Fibroblast of skin of right quadriceps (primary cell): ENCODE measurements around the gene USP6NL.
A peak's percentile ranks its signal among the peaks of the same experiment; 100 is the strongest.
"Not testable (repeated sequence)": the region's sequence is repeated elsewhere in the genome, so short reads cannot be mapped to it uniquely, and the experiment has no call there.

ENCODE experiments used
- DNase-seq: peaks from one replicate; pipeline ENCODE4 v3.0.0-alpha.2; 2013

Gene USP6NL

DNA sequence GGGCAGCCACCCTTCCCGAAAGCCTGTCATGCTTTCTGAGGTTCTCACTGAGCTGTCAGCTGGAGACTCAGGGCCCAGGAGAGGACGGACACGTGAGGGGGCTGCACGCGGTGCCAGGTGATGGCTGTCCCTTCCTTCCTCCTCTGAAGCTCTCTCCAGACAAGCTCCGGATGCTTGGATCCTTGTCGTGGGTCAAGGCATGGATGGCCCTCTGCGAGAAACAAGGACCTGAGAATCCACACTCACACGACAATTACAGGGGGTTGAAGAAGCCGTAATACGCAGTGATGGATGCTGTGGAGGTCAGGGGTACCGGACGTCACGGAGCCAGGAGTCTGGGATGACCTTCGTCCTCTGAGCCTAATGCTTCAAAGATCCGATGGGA, 170.3 kb downstream of the USP6NL start:
- no peak for DNase-seq

DNA sequence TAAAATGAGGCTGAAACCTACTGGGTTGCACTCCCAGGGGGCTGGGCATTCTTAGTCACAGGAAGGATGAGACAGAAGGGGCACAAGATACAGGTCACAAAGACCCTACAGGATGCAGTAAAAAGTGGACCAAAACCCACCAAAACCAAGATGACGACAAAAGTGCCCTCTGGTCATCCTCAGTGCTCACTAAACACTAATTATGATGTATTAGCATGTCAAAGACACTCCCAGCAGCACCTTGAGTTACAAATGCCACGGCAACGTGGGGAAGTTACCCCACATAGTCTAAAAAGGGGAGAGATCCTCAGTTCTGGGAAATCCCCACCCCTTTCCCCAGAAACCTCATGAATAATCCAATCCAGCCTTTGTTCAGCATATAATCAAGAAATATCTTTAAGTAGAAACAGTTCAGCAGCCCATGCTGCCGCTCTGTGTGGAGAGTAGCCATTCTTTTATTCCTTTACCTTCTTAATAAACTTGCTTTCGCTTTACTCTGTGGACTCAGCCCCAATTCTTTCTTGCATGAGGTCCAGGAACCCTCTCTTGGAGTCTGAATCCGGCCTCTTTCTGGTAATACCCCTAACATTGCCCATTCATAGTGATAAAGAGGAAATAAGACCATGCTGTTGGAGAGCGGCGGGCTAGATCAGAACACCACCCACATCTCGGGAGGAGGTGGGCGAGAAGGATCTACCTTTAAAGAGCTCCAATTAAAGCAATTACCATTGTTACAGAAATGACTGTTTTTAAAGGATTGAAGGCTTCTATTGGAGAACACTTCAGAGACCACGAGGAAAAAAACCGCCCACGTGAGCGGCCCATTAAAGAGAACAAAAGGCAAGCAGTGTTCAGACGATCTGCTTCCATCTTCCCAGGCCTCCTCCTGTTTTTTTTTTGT, 170.9 kb downstream of the USP6NL start:
- no peak for DNase-seq

DNA sequence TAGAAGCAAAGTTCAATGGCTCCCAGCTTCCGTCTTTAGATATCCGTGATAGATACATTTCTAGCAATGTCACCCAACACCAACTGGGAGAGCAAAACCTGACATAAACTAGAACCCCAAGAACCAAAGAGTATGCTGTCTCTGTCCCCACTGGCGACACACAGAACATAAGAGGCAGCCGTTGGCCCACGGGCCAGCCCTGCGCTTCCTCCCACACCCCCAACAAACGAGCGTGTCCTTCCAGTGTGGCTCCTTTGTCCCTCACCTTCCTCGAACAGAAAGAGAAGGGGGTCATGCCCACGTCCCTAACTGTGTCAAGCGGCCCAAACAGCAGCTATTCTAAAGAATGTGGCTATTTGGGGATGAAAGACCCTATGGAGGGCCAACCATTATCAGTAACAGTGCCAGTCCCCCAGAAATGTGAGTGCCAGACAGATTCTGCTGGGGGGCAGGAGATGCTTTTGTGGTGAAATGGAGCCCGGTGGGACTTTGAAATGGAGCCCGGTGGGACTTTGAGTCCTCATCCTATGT, 171.9 kb downstream of the USP6NL start:
- no peak for DNase-seq

DNA sequence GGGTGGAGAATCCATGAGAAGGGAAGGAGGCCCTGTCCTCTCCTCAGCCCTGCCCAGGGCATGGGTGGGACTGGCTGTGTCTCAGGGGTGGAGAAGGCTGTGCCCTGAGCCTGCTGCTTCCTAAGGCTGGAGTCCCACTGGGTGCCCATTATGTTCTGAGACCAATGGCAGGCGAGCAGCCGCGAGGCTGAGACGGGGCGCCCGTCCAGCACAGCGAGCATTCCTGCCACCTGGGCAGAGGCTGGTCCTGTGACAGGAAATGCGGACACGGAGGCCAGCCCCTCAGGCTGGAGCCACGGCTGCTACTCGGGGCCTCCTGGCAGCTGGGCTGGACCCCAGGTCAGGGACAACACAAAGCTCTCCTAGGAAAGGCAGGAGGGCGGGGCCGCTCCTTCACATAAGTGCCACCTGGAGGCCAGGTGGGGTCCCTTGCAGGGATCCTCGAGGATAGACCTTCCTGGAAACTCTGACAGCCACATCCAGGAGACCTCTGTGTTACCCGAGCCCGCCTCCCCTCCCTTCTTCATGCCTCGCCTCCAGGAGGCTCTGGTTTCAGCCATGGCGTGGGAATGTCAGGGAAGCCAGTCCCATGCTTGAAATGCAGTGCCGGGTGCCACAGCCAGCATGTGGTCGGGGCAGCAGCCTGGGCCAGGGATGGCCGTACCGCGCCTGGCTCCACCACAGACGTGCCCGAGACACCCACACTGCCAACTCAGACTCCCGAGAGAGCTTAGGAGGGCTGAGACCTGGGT, 173.9 kb downstream of the USP6NL start:
- DNase-seq, result no peak

DNA sequence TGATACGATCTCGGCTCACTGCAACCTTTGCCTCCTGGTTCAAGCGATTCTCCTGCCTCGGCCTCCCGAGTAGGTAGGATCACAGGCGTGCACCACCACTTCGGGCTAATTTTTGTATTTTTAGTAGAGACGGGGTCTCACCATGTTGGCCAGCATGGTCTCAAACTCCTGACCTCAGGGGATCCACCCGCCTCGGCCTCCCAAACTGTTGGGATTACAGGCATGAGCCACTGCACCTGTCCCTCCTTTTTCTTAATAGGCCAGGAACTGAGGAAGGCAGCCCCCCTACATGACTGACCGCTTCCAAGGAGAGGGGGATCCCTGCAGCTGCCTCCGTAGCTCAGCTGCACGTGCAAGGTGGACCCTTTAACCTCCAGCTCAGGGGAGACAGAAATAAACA, 175.0 kb downstream of the USP6NL start:
- not testable (repeated sequence) for DNase-seq

DNA sequence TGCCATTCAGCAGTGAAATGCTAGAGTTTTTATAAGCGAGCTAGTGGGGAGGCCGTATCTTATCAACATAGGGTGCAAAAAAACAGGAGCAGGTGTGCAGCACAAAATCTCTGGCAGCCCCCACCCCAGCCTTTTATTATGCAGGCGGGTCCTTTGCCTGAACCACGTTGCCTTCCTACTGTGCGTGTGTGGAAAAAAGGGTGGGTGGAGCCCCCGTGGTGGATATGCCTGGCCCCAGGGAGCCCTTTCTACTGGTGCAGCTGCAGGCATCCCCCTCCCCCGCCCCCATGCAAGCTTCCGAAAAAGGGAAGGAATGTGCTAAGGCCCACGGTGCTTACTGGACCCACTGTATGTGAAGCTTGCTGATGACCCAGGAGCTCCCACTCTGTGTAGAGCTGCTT, 175.9 kb downstream of the USP6NL start:
- DNase-seq, result no peak

DNA sequence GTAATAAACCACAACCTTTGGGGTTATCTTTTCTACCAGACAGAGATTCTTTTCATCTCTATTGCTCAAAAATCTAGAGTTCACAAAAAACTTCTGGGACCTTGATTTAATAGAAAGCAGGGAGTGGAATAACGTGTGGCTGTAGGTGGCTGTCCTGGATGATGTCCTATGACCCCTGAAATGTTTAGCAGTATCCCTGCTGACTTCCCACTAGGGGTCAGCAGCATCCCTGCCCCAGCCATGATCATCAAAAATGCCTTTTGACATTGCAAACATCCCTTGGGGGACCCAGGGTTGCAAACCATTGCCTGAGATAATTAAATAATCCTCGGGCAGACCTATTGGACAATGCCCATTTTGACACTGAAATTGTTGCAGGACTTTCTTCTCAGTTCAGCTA, 177.1 kb downstream of the USP6NL start:
- DNase-seq, result no peak

DNA sequence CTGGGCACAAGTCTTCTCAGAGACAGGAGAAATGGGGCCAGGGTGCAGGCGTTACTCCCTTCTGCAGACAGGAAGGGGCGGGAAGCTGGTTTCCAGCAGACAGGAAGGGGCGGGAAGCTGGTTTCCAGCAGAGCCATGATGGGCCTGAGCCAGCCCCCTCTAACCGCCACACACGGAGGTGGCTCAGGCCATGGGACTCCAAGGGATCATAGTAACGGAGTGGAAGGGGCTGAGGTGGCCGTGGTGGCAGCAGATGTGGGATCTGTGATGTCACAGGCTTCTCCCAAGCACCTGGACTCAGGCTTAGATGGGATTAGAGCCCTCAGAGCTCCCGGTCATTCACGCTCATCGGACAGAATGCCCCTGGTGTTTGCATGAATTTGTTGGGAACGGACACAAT, 177.8 kb downstream of the USP6NL start:
- no peak for DNase-seq

DNA sequence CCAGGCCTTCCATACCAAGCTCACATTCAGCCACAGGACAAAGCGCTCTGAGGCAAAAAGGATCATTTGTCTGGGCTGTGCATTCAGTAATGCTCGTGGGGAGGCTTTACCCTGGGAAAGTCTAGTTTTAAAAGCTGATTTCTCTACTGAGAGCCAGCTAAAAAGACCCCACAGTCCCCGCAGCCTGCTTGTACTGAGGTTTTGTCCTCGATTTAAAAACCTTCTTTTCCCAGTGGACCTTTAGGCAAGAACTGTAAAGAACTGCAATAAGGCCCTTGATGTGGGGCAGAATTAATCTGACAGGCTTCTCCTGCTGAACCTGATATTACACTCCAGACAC, 180.3 kb downstream of the USP6NL start:
- DNase-seq, result no peak

DNA sequence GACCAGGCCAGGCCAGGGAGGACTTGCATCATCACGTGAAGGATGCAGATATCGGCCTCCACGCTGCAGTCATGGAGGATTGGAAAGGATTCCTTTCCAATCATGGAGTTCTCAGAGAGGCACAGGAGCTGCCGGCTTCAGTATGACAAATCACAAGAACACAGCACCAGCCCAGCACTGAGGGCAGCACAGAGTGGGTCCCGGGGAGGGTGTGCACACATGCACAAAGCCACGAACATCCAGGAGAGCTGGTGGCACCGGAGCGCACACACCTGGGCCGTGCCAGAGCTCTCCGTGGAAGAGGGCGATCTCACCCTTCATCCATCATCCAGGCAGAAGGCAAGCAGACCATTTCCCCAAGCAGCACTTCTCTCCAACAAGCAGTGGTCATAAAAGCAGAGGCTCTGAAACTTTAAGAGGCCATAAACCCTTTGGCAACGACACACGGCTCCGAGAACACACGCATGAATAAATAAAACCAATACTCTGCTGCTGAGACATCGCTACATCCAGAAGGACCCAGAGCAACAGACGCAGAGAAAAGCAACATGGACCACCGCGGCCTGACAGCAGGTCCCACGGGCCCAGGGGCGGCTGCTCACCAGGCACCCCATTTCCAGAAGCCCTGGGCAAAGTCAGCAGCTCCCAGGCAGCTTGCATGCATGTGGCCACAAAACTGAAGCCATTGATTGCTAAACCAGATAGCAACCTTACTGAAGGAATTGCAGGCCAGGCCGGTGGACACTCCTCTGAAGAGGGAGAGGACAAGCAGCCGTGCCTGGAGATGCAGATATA, 180.8 kb downstream of the USP6NL start:
- no peak for DNase-seq

DNA sequence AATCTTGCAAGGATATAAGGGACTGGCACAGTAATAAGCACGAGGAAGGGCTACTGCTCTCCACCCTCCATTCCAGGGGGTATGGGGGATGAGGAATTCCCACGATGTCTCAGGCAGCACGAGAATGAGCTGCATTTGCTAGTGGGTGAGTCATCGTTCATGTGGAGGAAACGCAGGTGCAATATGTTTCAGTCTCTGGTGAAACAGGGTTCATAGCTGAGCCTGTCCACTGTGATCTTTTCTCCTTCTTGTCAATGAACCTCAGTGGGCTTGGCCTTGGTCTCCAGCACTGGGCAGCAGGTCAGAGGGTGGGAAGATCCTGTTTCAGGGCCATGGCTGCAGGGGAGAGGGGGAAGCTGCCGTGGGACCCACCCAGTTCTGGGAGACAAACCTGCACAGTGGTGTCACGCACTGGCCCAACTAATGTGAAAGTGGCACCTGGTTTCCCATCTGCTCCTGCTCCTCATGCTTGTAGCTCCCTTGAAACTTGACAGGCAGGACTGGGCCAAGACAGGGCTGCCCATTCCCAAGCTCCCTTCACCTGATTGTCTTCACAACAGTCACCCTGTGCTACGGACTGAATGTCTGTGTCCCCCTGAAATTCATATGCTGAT, 181.9 kb downstream of the USP6NL start:
- DNase-seq, result no peak

DNA sequence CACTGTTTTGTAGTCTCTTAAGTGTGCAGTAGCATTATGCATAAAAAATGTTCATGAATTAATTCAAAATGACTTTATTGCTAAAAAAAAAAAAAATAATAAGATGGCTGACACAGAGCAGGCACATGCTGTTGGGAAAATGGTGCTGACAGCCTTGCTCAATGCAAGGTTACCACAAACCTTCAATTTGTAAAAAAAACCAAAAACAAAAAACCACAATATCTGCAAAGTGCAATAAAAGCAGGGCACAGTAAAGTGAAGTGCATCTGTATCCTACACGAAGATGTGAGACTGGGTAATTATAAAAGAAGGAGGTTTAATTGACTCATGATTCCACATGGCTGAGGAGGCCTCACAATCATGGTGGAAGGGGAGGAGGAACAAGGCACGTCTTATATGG, 185.8 kb downstream of the USP6NL start:
- DNase-seq, result no peak

DNA sequence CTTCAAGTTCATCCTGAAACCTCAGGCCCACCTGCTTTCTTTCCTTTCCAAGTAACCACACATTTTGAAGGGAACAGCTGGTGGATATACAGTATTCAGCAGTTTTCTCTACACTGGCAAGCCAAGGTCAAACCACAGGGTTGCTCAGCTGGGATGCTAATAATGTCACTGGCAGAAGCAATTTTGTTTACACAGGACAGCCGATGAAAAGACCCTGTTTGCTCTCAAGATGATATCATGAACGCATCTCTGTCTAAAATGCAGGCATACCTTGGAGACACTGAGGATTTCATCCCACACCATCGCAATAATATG, 186.2 kb downstream of the USP6NL start:
- no peak for DNase-seq

DNA sequence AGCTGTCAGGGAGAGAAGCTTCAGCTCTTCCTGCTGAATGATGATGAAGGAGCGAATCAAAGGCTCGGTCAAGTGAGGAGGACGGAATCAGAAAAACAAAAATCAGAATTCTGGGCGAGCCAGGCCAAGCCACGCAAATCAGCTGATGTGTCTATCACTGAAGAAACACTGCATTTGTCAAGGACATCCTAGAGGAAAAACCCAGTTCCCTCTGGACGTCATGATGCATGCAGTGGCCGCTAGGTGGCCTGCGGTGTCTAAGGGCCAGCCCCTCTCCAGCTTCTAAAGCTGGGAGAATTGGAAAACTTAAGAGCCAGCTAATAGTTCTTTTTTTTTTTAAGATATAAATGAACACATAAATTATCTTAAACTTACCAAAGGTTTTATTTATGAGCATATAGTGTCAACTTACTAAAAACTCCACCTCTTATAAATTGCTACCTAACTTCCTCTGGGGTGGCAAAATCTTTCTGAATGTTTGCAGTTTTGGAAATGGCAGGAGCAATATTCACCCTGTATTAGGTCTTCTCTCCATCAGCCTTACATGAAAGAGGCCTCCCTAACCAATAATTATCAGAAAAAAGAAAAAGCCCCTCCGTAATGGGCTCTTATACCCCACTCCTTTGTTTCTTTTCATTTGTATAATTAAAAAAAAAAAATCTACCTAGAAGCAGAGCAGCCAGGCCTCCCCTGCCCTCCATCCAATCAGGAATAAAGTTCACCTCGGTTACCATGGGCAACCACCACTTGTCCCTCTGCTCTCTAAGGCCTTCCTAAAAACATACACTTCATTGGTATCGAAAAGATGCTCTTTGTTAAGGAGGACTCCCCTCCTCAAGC, 186.8 kb downstream of the USP6NL start:
- DNase-seq, result peak; percentile 21

DNA sequence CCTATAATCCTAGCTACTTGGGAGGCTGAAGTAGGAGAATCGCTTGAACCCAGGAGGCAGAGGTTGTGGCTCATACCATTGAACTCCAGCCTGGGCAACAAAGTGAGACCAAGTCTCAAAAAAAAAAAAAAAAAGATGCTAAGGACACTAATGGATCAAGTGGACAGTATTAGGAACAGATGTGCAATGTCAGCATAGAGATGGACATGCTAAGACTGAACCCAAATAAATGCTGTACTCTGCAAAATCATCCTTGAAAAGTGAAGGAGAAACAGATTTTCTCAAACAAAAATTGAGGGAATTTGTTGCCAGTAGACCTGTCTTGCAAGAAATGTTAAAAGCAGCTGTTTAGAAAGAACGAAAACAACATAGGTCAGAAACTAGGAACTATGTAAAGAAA, 194.5 kb downstream of the USP6NL start:
- DNase-seq, result no peak

DNA sequence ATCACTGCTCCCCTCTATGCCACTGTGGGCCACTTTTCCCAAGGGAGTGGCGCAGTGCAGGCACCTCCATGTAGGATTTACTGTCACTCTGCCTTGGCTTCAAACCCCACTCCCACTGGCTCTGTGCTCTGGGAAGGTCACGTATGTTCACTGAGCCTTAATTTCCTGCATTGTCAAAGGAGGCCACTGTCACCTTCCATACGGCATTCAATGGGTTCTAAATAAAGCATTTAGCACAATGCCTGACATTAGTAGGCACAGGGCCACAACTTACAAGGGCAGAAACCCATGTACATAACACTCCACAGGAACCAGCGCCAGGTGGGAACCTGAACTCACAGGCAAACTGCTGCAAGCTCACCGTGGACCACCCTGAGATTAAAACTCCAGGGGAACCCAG, 196.4 kb downstream of the USP6NL start:
- no peak for DNase-seq

DNA sequence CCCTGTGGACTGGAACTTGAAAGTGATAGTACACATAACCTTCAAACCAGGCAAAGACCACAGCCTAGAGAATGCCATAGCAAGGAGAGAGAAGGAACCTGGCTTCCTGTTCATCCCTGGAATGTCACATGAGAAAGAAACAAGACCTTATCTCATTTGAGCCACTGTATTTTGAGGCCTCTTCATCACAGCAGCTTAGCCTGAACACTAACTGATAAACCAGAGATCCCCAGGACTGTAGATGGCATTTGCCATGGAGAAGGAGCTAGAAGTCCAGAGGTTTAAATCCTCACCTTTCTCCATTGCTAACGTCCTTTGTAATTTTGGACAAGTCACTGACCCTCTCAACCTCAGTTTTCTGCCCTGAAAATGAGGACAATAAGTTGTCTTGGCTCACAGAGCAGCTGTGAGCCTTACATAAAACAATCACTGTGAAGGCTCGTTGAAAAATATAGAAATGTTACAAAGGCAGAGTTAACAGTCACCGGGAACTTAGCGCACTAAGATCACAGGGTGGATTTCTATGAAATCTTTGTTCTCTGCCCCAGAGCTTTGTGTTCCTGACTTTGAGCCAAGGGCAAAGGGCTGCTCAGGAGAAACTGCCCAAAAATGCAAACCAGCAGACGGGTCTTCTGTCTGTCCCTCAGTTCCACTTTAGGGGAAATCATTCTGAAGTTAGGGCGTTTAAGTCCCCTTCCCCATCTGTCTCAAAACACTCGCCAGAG, 197.0 kb downstream of the USP6NL start:
- DNase-seq, result no peak

DNA sequence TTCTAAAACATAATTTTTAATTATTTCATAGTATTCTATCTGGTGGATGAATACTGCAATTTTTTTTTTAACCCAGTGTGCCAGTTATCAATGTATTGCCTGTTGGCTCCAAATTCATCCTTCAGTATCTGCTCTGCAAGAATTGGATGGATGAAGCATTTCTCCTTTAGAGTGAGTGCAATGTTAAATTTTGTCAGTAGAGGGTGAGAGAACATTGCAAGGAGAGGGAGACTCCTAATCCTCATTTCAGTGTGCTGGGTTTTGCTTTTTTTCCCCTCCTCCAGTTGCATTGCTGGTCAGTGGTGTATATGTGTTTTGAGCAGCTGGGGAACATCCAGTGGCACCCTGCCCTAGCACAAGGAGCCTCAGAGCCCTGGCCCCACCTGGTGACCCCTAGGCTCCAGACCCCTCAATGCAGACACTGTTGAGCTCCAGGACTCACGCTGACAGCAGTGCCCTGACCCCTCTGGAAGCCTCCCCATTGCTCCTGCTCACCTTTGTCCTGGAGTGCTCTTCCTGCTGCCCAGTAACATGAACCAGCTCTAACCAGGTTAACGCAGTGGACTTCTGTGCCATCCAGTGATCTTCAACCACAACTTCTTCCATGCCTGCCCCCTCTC, 199.4 kb downstream of the USP6NL start:
- DNase-seq, result no peak

DNA sequence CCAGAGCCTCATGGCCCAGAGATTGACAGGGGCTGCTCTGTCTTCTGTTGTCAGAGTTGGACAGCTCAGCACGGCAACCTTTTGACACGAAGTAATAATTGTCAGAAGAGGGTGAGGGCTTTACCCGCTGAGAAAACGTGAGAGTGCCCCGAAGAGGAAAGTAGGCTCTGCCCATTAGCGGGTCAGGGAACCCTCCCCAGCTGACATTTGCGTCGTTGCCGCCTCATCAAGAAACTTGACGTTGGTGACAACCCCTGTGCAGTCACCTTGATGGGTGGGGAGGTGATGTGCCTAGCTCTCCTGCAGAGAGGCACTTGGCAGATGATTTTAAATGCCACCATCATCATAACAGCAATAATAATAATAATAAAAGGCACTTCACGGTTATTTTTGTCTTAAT, 202.1 kb downstream of the USP6NL start:
- no peak for DNase-seq

DNA sequence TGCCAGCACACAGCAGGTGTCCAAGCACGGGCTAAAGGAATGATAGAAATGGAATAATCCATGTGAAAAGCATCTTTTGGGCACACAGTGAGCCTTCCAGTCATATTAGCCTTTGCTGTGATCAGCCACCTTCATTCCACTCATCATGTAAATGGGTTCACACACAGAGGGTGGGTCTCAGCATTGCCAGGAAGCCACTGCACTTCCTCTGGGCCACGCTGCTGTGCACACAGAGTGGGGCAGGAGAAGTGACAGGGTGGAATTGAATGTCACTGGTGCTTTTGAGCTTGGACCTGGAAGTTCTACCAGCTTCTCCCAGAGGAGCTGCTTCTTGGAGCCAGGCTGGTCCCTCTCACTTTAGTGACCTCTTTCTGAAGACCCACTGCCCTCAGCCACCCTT, 203.5 kb downstream of the USP6NL start:
- DNase-seq, result no peak

DNA sequence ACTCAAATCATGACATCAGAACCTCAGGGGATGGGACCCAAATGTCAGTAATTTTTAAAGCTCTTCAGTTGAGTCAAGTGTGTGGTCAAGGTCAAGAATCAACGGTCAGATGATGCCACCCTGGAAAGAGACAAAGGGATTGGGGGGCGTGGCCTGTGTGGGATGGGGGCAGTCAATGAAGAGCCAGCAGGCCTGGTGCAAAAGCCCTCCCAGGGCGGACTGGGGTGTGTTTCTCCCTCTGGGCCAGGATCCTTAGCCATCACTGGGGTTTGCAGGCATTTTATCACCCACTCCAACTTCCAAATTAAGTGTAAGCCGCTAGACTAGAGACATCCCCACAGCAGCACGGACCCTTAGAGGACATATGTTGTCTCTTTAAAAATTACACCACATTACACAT, 204.7 kb downstream of the USP6NL start:
- no peak for DNase-seq
